Hepatocyte (in vitro differentiated cells): ENCODE data around the gene TMPO.

ENCODE experiments used
- EZH2 ChIP-seq: fragments of 200-600 bp; sonication (generic); IDR thresholded peaks from 2 replicates; pipeline ENCODE4 v1.6.1; 2016; ENCODE audit warnings: antibody characterized with exemption, mild to moderate bottlenecking, borderline replicate concordance
- TF ChIP-seq, protein P1 (sequence below): fragments of 200-600 bp; sonication (generic); IDR thresholded peaks from 2 replicates; pipeline ENCODE4 v1.5.1; 2016; ENCODE audit warnings: antibody characterized with exemption, mild to moderate bottlenecking; ENCODE audit not compliant: poor library complexity

DNA sequence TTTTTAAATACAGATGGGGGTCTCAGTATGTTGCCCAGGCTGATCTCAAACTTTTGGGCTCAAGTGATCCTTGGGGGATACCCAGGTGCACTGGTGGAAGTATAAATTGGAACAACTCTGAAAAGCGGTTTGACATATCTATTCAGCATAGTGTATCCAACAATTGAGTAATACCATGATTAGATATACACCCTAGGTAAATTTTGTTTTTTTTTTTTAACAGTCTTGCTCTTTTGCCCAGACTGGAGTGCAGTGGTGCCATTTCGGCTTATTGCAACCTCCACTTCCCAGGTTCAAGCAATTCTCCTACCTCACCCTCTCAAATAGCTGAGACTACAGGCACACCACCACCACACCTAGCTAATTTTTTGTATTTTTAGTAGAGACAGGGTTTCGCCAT, 46.5 kb downstream of the TMPO start:
- TF ChIP-seq, protein P1, sequence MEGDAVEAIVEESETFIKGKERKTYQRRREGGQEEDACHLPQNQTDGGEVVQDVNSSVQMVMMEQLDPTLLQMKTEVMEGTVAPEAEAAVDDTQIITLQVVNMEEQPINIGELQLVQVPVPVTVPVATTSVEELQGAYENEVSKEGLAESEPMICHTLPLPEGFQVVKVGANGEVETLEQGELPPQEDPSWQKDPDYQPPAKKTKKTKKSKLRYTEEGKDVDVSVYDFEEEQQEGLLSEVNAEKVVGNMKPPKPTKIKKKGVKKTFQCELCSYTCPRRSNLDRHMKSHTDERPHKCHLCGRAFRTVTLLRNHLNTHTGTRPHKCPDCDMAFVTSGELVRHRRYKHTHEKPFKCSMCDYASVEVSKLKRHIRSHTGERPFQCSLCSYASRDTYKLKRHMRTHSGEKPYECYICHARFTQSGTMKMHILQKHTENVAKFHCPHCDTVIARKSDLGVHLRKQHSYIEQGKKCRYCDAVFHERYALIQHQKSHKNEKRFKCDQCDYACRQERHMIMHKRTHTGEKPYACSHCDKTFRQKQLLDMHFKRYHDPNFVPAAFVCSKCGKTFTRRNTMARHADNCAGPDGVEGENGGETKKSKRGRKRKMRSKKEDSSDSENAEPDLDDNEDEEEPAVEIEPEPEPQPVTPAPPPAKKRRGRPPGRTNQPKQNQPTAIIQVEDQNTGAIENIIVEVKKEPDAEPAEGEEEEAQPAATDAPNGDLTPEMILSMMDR: no peak
- TF ChIP-seq EZH2: no peak
